Upper lobe of left lung (tissue), 6 donors: Measurements from ENCODE around the gene ANO2. TPM values are rescaled to one million over a fixed set of nuclear protein-coding genes. Genes with fewer than 3 reads are reported as not detected.

Source experiments
- ATAC-seq, 2 donors: fragments of 200-7000 bp; cut with Tn5 transposase; one replicate each; pipeline ENCODE4 v1.9.1; 2022; ENCODE audit warnings: mild to moderate bottlenecking in 2 of 2, moderate library complexity in 2 of 2; ENCODE audit not compliant: low FRiP score in 2 of 2
- DNase-seq, 2 donors: peaks; one replicate each; pipeline ENCODE4 v3.0.0-alpha.2; 2019 to 2020
- H3K27ac ChIP-seq, 4 donors: fragments of 200-600 bp; sonication (generic); one replicate each; pipeline ENCODE4 v1.5.1; 2016 to 2019
- H3K27me3 ChIP-seq, 4 donors: fragments of 200-600 bp; sonication (generic); one replicate each; pipeline ENCODE4 v1.5.1; 2017 to 2019
- H3K36me3 ChIP-seq, 4 donors: fragments of 200-600 bp; sonication (generic); one replicate each; pipeline ENCODE4 v1.5.1; 2016 to 2019
- H3K4me1 ChIP-seq, 4 donors: fragments of 200-600 bp; sonication (generic); one replicate each; pipeline ENCODE4 v1.5.1; 2018 to 2019
- H3K4me3 ChIP-seq, 4 donors: fragments of 200-600 bp; sonication (generic); one replicate each; pipeline ENCODE4 v1.5.1; 2017 to 2019; ENCODE audit warnings: mild to moderate bottlenecking in 2 of 4, moderate library complexity in 1 of 4
- H3K9me3 ChIP-seq, 4 donors: fragments of 200-600 bp; sonication (generic); one replicate each; pipeline ENCODE4 v1.5.1; 2018 to 2019
- EP300 ChIP-seq, 4 donors: sonication (generic); formaldehyde crosslinking; IDR thresholded peaks; one replicate each; pipeline ENCODE4 v1.5.1; 2017; ENCODE audit warnings: antibody characterized with exemption in 4 of 4, control low read depth in 2 of 4
- POLR2A ChIP-seq, 4 donors: fragments of 450-650 bp; IDR thresholded peaks; one replicate each; pipeline ENCODE4 v1.5.1; 2016 to 2017; ENCODE audit warnings: antibody characterized with exemption in 4 of 4, mild to moderate bottlenecking in 2 of 4
- POLR2AphosphoS5 ChIP-seq, 2 donors: sonication (generic); formaldehyde crosslinking; IDR thresholded peaks; one replicate each; pipeline ENCODE4 v1.5.1; 2017; ENCODE audit warnings: antibody characterized with exemption in 2 of 2
- WGBS, 2 donors: methylation state at CpG; one replicate each; pipeline ENCODE4 v1.1.5; 2017 to 2018; 5-methylcytosine and 5-hydroxymethylcytosine counted together
- total RNA-seq, 6 donors: library from RNA; depleted of rRNA in 4 of 6; stranded (reverse); fragments of >200 nt in 4 of 6; gene quantifications; one replicate each; pipeline versions ENCODE4 v1.1.0 to v1.2.1, GENCODE V29; 2016 to 2021
- TF ChIP-seq, protein P1 (sequence below), 6 experiments: fragments of 450-650 bp in 4 of 6; fragments of 200-600 bp in 2 of 6; sonication (generic) in 2 of 6; IDR thresholded peaks; one replicate each; pipeline ENCODE4 v1.5.1; 2016 to 2019; ENCODE audit warnings: antibody characterized with exemption in 6 of 6
- donor health status: DM: no; HTN: no; CAD: no; lungs with moderate emphysema.
- donor health status: DM: no; HTN: yes; CAD: no; lungs with severe emphysema.

ANO2 gene
- total RNA-seq, 6 donors from 2014 or later: 4.4 to 78.6 (median 17.5) TPM

DNA sequence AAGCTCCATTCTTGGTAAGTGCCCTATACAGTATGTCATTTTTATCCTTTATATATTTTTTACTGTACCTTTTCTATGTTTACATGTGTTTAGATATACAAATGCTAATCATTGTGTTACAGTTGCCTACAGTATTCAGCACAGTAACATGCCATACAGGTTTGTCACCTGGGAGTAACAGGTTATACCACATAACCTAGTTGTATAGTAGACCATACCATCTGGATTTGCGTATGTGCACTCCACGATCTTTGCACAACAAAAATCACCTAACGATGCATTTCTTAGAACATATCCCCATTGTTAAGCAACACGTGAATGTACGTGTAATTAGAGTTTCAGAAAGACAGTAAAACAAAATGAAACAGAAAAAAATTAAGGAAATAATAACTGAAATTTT is 11.9 kb upstream of the ANO2 start:
- DNase-seq: no peak
- no peaks in the 10 kb centered on the region for H3K27me3 ChIP-seq
- H3K4me1 ChIP-seq: no peaks in the 10 kb centered on the region
- peaks cover 0 to 29% (median under 1%) of the 10 kb centered on the region in 4 donors for H3K36me3 ChIP-seq
- no peaks in the 10 kb centered on the region for H3K9me3 ChIP-seq
- no peak for ATAC-seq
- no peak overlapping the region for H3K27ac ChIP-seq
- WGBS, 2 donors: 93 to 96% methylated on average over 5 of the region's 5 CpGs
- TF ChIP-seq, protein P1, sequence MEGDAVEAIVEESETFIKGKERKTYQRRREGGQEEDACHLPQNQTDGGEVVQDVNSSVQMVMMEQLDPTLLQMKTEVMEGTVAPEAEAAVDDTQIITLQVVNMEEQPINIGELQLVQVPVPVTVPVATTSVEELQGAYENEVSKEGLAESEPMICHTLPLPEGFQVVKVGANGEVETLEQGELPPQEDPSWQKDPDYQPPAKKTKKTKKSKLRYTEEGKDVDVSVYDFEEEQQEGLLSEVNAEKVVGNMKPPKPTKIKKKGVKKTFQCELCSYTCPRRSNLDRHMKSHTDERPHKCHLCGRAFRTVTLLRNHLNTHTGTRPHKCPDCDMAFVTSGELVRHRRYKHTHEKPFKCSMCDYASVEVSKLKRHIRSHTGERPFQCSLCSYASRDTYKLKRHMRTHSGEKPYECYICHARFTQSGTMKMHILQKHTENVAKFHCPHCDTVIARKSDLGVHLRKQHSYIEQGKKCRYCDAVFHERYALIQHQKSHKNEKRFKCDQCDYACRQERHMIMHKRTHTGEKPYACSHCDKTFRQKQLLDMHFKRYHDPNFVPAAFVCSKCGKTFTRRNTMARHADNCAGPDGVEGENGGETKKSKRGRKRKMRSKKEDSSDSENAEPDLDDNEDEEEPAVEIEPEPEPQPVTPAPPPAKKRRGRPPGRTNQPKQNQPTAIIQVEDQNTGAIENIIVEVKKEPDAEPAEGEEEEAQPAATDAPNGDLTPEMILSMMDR (IDR thresholded peaks at IDR 0.05): no peak
- TF ChIP-seq POLR2AphosphoS5 (IDR thresholded peaks at IDR 0.05): no peak
- no peak for TF ChIP-seq POLR2A (IDR thresholded peaks at IDR 0.05)
- no peak for TF ChIP-seq EP300 (IDR thresholded peaks at IDR 0.05)
- no peak overlapping the region for H3K4me3 ChIP-seq

DNA sequence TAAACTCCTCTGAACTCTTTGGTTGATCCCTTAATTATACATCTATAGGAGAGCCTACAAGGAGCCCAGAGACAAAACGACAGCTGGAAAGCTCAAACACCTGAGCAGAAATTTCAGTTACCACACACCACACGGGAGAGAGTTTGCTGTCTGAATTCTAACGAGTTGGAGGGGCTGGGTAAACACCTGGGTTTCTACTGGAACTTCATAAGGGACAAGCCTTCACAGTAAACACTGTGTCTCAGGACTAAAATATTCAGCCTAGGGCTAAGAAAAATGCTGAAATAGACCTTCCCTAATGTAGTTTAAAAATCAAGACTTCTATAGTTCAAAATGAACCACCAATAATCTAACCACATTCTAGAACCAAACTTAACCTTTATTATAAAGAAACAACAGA is 9.6 kb upstream of the ANO2 start:
- H3K4me1 ChIP-seq: no peaks in the 10 kb centered on the region
- TF ChIP-seq, protein P1 (IDR thresholded peaks at IDR 0.05): no peak
- TF ChIP-seq POLR2A (IDR thresholded peaks at IDR 0.05) (no peak), EP300 (IDR thresholded peaks at IDR 0.05) (no peak), POLR2AphosphoS5 (IDR thresholded peaks at IDR 0.05) (no peak)
- no peaks in the 10 kb centered on the region for H3K27me3 ChIP-seq
- no peak overlapping the region for H3K27ac ChIP-seq
- ATAC-seq (no peak), DNase-seq (no peak)
- H3K9me3 ChIP-seq: no peaks in the 10 kb centered on the region
- 37 to 58% methylated on average over 3 of the region's 3 CpGs for WGBS, 2 donors
- H3K4me3 ChIP-seq: no peak overlapping the region
- peaks cover 0 to 49% (median 4%) of the 10 kb centered on the region in 4 donors for H3K36me3 ChIP-seq

DNA sequence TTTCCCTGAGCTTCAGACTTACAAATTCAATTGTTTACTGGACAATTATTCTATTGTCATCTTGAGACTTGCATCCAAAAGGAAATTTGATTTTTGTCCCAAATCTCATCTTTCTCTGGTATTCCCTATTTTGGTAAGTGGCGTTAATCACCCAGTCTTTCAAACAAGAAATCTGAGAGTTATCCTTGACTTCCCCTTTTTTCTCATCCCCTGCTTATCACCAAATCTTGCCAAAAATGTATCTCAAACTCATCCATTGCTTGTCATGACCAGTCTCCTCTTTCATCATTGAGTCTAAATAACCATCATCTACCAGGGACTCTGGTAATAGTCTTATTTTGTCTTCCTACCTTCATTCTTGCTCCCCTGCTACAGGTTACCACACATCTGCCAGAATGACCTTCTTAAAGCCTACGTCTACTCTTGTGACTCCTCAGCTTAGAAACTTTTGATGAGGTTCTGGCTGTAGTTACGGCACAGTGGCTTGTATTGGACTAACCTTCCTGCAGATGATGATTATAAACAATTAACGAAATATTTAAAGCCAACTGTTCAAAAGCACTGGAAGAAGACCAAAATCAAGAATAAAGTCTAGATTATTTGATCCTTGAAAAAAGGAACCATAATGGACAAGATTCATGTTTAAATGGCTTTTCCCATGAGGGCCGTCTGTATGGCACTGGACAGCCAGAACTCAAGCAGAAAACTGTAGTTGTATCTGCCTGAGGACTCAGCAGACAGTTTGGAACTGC is 9.0 kb upstream of the ANO2 start:
- Histone ChIP-seq H3K4me1 (no peaks in the 10 kb centered on the region), H3K36me3 (peaks cover 0 to 56% (median 4%) of the 10 kb centered on the region in 4 donors), H3K9me3 (no peaks in the 10 kb centered on the region), H3K27me3 (no peaks in the 10 kb centered on the region), H3K27ac (no peak overlapping the region), H3K4me3 (no peak overlapping the region)
- TF ChIP-seq POLR2AphosphoS5 (IDR thresholded peaks at IDR 0.05): no peak
- ATAC-seq: no peak
- 77 to 80% methylated on average over 5 of the region's 5 CpGs for WGBS, 2 donors
- no peak for DNase-seq

DNA sequence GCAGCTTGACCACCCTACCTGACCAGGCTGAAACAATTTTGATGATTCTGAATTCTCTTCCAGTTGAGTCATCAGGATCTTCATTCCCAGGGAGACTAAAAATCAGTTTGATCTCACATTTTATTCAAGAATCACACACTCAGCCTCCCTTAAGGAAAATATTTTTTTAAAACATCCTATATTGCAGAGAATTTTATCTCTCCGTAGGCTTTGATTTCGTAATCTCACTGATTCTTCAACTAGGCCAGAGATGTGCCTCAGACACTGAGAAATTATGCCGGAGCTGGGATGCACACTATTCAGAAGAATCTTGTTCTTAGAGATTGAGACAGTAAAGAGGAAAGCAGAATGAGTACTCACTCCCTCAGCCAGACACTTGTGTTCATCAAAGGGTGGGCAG is 7.0 kb upstream of the ANO2 start:
- H3K9me3 ChIP-seq: no peaks in the 10 kb centered on the region
- WGBS, 2 donors: 82 to 87% methylated on average over 3 of the region's 3 CpGs
- no peak for TF ChIP-seq POLR2A (IDR thresholded peaks at IDR 0.05)
- TF ChIP-seq, protein P1 (IDR thresholded peaks at IDR 0.05): no peak
- no peak for TF ChIP-seq EP300 (IDR thresholded peaks at IDR 0.05)
- TF ChIP-seq POLR2AphosphoS5 (IDR thresholded peaks at IDR 0.05): no peak
- H3K4me1 ChIP-seq: no peaks in the 10 kb centered on the region
- ATAC-seq (no peak), DNase-seq (no peak)
- no peaks in the 10 kb centered on the region for H3K27me3 ChIP-seq
- no peak overlapping the region for H3K27ac ChIP-seq
- no peak overlapping the region for H3K4me3 ChIP-seq
- peaks cover 0 to 70% (median 6%) of the 10 kb centered on the region in 4 donors for H3K36me3 ChIP-seq

DNA sequence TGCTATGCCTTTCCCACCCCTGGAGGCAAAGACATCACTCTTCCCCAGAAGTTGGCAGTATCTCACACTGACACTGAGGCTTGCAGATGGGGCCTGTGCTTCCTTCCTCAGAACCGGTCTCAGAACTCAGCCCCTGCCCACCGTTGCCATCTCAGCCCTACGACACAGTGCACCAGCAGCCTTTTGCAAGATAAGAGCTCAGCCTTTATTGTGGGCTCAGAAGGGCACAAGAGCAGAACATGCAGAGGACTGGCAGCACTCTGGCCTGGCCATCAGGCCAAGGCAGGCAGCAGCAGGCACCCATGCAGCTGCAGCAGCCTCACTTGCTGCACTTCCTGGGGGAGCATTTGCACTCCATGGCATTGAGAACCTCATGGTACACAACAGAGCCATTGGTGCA is 3.6 kb upstream of the ANO2 start:
- ATAC-seq: no peak
- TF ChIP-seq POLR2A (IDR thresholded peaks at IDR 0.05) (no peak), EP300 (IDR thresholded peaks at IDR 0.05) (no peak), POLR2AphosphoS5 (IDR thresholded peaks at IDR 0.05) (no peak)
- TF ChIP-seq, protein P1 (IDR thresholded peaks at IDR 0.05): no peak
- H3K4me3 ChIP-seq: no peak overlapping the region
- no peaks in the 10 kb centered on the region for H3K9me3 ChIP-seq
- no peak for DNase-seq
- peaks cover 0 to 93% (median 7%) of the 10 kb centered on the region in 4 donors for H3K36me3 ChIP-seq
- 50 to 69% methylated on average over 1 to 3 of the region's 3 CpGs for WGBS, 2 donors
- H3K4me1 ChIP-seq: peaks cover 0 to 11% (median 6%) of the 10 kb centered on the region in 4 donors
- no peak overlapping the region for H3K27ac ChIP-seq
- H3K27me3 ChIP-seq: peaks cover 0 to 15% (median 4%) of the 10 kb centered on the region in 4 donors
